ENCODE data around the gene MRPS12. TPM values are rescaled to one million over a fixed set of nuclear protein-coding genes. Genes with fewer than 3 reads are reported as not detected.
"Not testable (repeated sequence)": the region's sequence is repeated elsewhere in the genome, so short reads cannot be mapped to it uniquely, and the experiment has no call there.

MRPS12 gene
- total RNA-seq = 100 to 1,000 TPM in 1 of 2 donors, 10 to 100 TPM in 1; 52.7 to 106 TPM

DNA sequence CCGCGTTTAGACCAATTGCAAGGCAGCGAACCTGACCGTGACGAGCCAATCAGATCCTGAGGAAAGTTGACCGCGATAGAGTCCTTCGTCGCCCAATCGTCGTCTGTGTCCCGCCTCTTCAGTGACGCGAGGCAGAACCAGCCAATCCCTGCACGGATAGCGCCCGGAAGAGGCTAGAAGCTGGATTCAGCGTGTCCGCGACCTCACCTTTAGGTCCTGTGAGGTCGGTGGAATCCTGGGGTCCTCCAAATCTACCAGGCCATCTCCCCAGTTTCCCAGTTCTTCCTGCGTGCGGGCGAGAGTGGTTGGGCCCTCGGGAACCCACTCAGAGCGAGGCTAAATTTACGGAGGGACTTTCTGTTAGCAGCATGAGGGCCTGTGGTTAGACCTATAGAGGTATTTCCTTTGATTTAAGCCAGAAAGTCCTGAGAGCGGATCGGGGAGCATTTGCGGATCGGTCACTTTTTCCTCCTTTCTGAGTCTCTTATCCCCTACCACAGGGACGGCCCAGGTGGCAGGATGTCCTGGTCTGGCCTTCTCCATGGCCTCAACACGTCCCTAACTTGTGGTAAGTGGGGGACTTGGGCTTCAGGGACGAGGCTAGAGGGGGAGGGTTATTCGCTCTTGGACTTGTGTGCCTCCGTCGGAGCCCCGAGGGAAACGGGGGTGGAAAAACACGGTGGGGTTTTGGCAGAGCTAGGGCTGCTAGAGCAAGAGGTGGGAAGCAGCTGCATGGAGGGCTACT, at the start of gene MRPS12:
Gene MRPS12 (plus strand): TSS at position 169 of the 745 bp plus-strand sequence. CDS start 351 bp downstream, at position 520.
- Mint-ChIP-seq H3K27me3 (no peaks in the 10 kb centered on the region), H3K36me3 (ENCODE audit: low read depth) (peaks cover 52% of the 10 kb centered on the region), H3K9me3 (no peaks in the 10 kb centered on the region), H3K4me3 (peak within 1 kb of the TSS; percentile 100), H3K4me1 (peaks cover 11% of the 10 kb centered on the region), H3K27ac (peak within 1 kb of the TSS; percentile 99)
- peak; percentile 98 for ATAC-seq (replicated peaks)

- no peak for ATAC-seq (replicated peaks)
- Mint-ChIP-seq H3K36me3 (ENCODE audit: low read depth) (peaks cover 19% of the 10 kb centered on the region), H3K4me1 (peaks cover 10% of the 10 kb centered on the region), H3K27me3 (no peaks in the 10 kb centered on the region), H3K9me3 (no peaks in the 10 kb centered on the region), H3K27ac (no peak overlapping the region), H3K4me3 (no peak overlapping the region)
These were observed 47.5 kb upstream of the MRPS12 start for GRCh38 chr19:38883286-38883685.

DNA sequence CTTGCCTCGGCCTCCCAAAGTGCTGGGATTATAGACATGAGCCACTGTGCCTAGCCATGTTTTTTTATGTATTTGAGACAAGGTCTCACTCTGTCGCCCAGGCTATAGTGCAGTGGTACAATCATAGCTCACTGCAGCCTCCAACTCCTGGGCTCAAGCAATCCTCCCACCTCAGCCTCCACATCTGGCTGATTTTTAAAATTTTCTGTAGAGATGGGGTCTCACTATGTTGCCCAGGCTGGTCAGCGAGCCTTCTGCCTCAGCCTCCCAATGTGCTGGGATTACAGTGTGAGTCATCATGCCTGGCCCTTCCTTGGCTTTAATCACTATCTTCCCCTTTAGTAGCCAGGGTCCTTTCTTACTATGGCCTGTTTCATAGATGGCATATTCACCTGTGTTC, 46.1 kb upstream of the MRPS12 start:
- not testable (repeated sequence) for H3K27me3 Mint-ChIP-seq; H3K27ac Mint-ChIP-seq; H3K4me3 Mint-ChIP-seq; ATAC-seq (replicated peaks); H3K4me1 Mint-ChIP-seq; H3K9me3 Mint-ChIP-seq
- peaks cover 33% of the 10 kb centered on the region for H3K36me3 Mint-ChIP-seq (ENCODE audit: low read depth)

DNA sequence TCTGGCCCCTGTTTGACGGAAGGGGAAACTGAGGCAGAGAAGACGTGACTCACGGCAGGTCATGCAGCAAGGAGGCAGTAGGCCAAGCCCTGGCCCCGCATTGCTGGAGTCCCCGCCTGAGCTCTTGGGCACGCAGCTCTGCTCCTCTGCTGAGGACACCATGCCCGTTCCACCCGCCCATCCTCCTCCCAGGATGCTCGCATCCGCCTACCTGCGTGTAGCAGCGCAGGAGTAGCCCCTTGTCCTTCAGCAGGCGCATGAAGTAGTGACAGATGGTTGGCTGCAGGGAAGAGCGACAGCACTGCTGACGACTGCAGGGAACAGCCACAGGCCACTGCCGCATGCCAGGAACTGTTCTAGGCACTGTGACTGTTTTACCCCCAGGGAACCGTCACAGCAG, 41.9 kb upstream of the MRPS12 start:
- Mint-ChIP-seq H3K4me3 (no peak overlapping the region), H3K4me1 (no peaks in the 10 kb centered on the region), H3K9me3 (no peaks in the 10 kb centered on the region), H3K27ac (no peak overlapping the region), H3K36me3 (ENCODE audit: low read depth) (peaks cover 18% of the 10 kb centered on the region), H3K27me3 (no peaks in the 10 kb centered on the region)
- ATAC-seq (replicated peaks) = no peak

- Mint-ChIP-seq H3K4me1 (no peaks in the 10 kb centered on the region), H3K9me3 (no peaks in the 10 kb centered on the region), H3K36me3 (ENCODE audit: low read depth) (peaks cover 18% of the 10 kb centered on the region), H3K4me3 (no peak overlapping the region), H3K27me3 (no peaks in the 10 kb centered on the region), H3K27ac (no peak overlapping the region)
- ATAC-seq (replicated peaks) = no peak
These were observed 40.9 kb upstream of the MRPS12 start for GRCh38 chr19:38889803-38890202.

- H3K27me3 Mint-ChIP-seq = no peaks in the 10 kb centered on the region
- no peak overlapping the region for H3K27ac Mint-ChIP-seq
- no peak for ATAC-seq (replicated peaks)
- peaks cover 18% of the 10 kb centered on the region for H3K36me3 Mint-ChIP-seq (ENCODE audit: low read depth)
- no peaks in the 10 kb centered on the region for H3K4me1 Mint-ChIP-seq
- no peak overlapping the region for H3K4me3 Mint-ChIP-seq
- H3K9me3 Mint-ChIP-seq = no peaks in the 10 kb centered on the region
These were observed 40.1 kb upstream of the MRPS12 start for GRCh38 chr19:38890686-38891085.

- Mint-ChIP-seq H3K27me3 (no peaks in the 10 kb centered on the region), H3K27ac (no peak overlapping the region), H3K4me3 (no peak overlapping the region), H3K36me3 (ENCODE audit: low read depth) (peaks cover 18% of the 10 kb centered on the region), H3K4me1 (no peaks in the 10 kb centered on the region), H3K9me3 (no peaks in the 10 kb centered on the region)
- ATAC-seq (replicated peaks) = no peak
These were observed 39.0 kb upstream of the MRPS12 start for GRCh38 chr19:38891771-38892170.

- Mint-ChIP-seq H3K4me3 (no peak overlapping the region), H3K27me3 (no peaks in the 10 kb centered on the region), H3K36me3 (ENCODE audit: low read depth) (peaks cover 18% of the 10 kb centered on the region), H3K27ac (no peak overlapping the region), H3K9me3 (no peaks in the 10 kb centered on the region), H3K4me1 (no peaks in the 10 kb centered on the region)
- ATAC-seq (replicated peaks) = no peak
These were observed 37.9 kb upstream of the MRPS12 start for GRCh38 chr19:38892841-38893240.

- Mint-ChIP-seq H3K27me3 (no peaks in the 10 kb centered on the region), H3K36me3 (ENCODE audit: low read depth) (peaks cover 15% of the 10 kb centered on the region), H3K4me3 (no peak overlapping the region), H3K9me3 (no peaks in the 10 kb centered on the region), H3K27ac (no peak overlapping the region), H3K4me1 (peaks cover under 1% of the 10 kb centered on the region)
- no peak for ATAC-seq (replicated peaks)
These were observed 37.4 kb upstream of the MRPS12 start for GRCh38 chr19:38893341-38893771.

DNA sequence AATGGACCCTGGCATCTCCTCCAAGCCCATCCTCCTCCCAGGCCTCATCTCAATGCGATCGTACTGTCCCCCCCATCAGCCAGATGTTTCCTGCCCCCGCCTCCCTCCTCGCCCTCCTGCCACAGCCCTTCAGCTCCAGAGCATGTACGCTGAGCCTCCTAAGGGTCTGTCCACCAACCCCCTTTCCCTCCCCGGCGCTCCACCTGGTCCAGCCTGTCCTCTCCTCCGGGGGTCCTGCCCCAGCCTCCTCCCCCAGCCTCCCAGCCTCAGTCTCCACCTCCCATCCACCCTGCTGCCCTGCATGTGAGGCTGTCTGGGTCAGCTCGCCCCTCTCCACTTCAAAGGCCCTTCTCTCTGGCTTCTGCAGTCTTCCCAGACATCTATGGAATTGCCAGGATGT, 35.8 kb upstream of the MRPS12 start:
- Mint-ChIP-seq H3K4me1 (peaks cover 9% of the 10 kb centered on the region), H3K36me3 (ENCODE audit: low read depth) (no peaks in the 10 kb centered on the region), H3K4me3 (no peak overlapping the region), H3K27me3 (no peaks in the 10 kb centered on the region), H3K27ac (peak overlapping the region; percentile 56), H3K9me3 (no peaks in the 10 kb centered on the region)
- ATAC-seq (replicated peaks) = no peak

- peak overlapping the region; percentile 88 for H3K4me3 Mint-ChIP-seq
- peaks cover 15% of the 10 kb centered on the region for H3K4me1 Mint-ChIP-seq
- ATAC-seq (replicated peaks) = no peak
- H3K9me3 Mint-ChIP-seq = no peaks in the 10 kb centered on the region
- H3K27ac Mint-ChIP-seq = peak overlapping the region; percentile 84
- H3K27me3 Mint-ChIP-seq = no peaks in the 10 kb centered on the region
- peaks cover 29% of the 10 kb centered on the region for H3K36me3 Mint-ChIP-seq (ENCODE audit: low read depth)
These were observed 31.8 kb upstream of the MRPS12 start for GRCh38 chr19:38898788-38899446.

DNA sequence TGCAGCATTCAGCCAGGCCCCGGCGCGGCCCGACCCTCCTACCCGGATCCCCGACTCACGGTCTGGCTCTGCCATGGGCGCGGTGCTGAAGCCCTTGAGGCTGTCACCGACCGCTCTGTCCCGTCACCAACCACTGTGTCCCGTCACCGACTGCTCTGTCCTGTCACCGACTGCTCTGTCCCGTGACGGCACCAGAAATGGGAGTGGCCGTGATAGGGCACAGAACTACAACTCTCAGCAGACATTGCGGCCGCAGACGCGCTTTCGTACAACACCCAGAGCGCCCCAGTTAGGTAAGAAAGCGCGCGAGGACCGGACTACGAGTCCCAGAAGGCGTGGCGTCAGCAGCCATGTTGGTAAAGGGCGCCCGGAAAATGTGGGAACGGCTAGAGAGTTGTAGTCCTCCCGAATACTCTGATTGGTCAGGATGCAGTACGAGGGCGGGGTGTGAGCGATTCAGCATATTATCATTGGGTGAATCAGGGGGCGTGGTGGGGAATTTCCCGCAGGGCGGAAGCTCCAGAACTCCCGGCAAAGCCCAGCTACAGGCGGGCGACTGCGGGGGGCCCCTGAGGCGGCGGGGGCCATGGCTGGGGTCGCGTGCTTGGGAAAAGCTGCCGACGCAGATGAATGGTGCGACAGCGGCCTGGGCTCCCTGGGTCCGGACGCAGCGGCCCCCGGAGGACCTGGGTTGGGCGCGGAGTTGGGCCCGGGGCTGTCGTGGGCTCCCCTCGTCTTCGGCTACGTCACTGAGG, 31.1 kb upstream of the MRPS12 start, which contains the start of the genes NFKBIB and SIRT2:
Gene NFKBIB (plus strand): TSS at position 523 of the 755 bp plus-strand sequence. CDS start 64 bp downstream, at position 587.
Gene SIRT2 (minus strand): TSS at position 172 of the 755 bp plus-strand sequence. CDS start 97 bp downstream, at position 75.
- Mint-ChIP-seq H3K27me3 (no peaks in the 10 kb centered on the region), H3K4me3 (peak within 1 kb of the TSS; percentile 88), H3K27ac (peak within 1 kb of the TSS; percentile 84), H3K4me1 (peaks cover 15% of the 10 kb centered on the region), H3K36me3 (ENCODE audit: low read depth) (peaks cover 36% of the 10 kb centered on the region), H3K9me3 (no peaks in the 10 kb centered on the region)
- peak; percentile 93 for ATAC-seq (replicated peaks)

DNA sequence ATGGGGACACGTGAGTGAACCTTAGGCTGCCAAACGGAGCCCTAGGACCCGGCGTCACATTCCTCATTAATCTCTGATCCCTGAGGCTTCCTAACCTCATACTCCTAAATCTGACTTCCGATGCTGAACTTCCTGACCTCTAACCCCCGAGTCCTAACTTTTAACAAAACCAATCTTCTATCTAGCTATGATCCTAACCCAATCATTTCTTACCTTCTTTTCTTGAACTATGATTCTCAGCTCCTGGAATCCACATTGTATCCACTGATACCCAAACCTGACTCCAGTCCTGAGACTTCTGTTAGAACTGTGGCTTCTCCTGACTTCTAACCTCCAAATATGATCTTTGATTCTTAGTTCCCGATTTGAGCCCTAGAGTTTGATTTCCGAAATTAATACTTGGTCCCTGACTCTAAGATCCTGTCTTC, 30.5 kb upstream of the MRPS12 start:
- peaks cover 15% of the 10 kb centered on the region for H3K4me1 Mint-ChIP-seq
- H3K4me3 Mint-ChIP-seq = peak overlapping the region; percentile 88
- H3K27me3 Mint-ChIP-seq = no peaks in the 10 kb centered on the region
- H3K9me3 Mint-ChIP-seq = no peaks in the 10 kb centered on the region
- H3K36me3 Mint-ChIP-seq (ENCODE audit: low read depth) = peaks cover 42% of the 10 kb centered on the region
- no peak for ATAC-seq (replicated peaks)
- peak overlapping the region; percentile 84 for H3K27ac Mint-ChIP-seq

DNA sequence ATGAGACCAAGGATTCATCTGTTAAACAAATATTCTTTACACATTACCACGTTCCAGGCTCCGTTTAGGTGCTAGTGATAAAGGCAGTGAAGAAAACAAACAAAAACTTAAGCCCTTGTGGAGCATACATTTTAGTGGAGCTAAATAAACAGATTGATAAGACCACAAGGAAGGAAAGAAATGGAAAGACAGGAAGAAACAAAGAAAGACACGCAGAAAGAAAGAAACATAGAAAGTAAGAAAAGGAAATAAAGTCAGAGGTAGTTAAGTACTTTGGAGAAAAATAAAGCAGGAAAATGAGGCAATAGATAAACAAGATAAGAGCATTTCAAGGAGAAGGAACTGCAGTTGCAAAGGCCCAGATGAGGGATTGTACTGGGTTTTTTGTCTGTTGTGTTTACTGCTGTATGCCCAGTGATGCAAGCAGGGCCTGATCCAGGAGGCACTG, 30.0 kb upstream of the MRPS12 start:
- Mint-ChIP-seq H3K36me3 (ENCODE audit: low read depth) (peaks cover 47% of the 10 kb centered on the region), H3K27ac (peak overlapping the region; percentile 84), H3K9me3 (no peaks in the 10 kb centered on the region), H3K27me3 (no peaks in the 10 kb centered on the region), H3K4me1 (peaks cover 15% of the 10 kb centered on the region), H3K4me3 (peak overlapping the region; percentile 88)
- no peak for ATAC-seq (replicated peaks)

Data from activated T-helper 17 cell treated with anti-CD3 and anti-CD28 coated beads, Interleukin-2, amount 50 U/mL, for 72 hours (primary cell).